Endothelial cell of umbilical vein (primary cell): ENCODE data around the gene IL2RG.

ENCODE experiments used
- CTCF ChIP-seq, 2 donors: IDR thresholded peaks; 1 replicate in 1 of 2; 2 replicates in 1 of 2; pipeline ENCODE4 v1.5.1; 2011; ENCODE audit warnings: low read length in 2 of 2, mild to moderate bottlenecking in 2 of 2, moderate library complexity in 2 of 2, control low read depth in 1 of 2, inconsistent platforms in 1 of 2, low read depth in 1 of 2; ENCODE audit not compliant: insufficient read depth in 1 of 2; ENCODE audit errors: extremely low read depth in 1 of 2
- EZH2 ChIP-seq: IDR thresholded peaks from 2 replicates; pipeline ENCODE4 v1.6.1; 2012; ENCODE audit warnings: borderline replicate concordance, low read depth, mild to moderate bottlenecking, moderate library complexity, low read length, inconsistent platforms; ENCODE audit not compliant: severe bottlenecking
- MAX ChIP-seq: IDR thresholded peaks from 2 replicates; pipeline ENCODE4 v1.6.1; 2011; ENCODE audit not compliant: insufficient read depth, insufficient read length
- MYC ChIP-seq: IDR thresholded peaks from one replicate; pipeline ENCODE4 v1.6.1; 2011; ENCODE audit warnings: mild to moderate bottlenecking, low read depth, low read length
- POLR2A ChIP-seq: IDR thresholded peaks from 2 replicates; pipeline ENCODE4 v1.6.1; 2012; ENCODE audit warnings: low read depth, mild to moderate bottlenecking, control low read depth, low read length
- POLR2AphosphoS5 ChIP-seq: IDR thresholded peaks from 2 replicates; pipeline ENCODE4 v1.6.1; 2012; ENCODE audit warnings: low read depth, mild to moderate bottlenecking, control low read depth, low read length, moderate library complexity; ENCODE audit not compliant: insufficient read depth

GRCh38 chrX:71057848-71058530, 53.4 kb downstream of the IL2RG start:
- no peak for TF ChIP-seq POLR2A
- no peak for TF ChIP-seq CTCF (IDR thresholded peaks at IDR 0.05; ENCODE audit: extremely low read depth in 1 of 2, insufficient read depth in 1 of 2, low read depth in 1 of 2, low read length in 2 of 2)
- TF ChIP-seq EZH2, result no peak
- no peak for TF ChIP-seq MAX
- TF ChIP-seq POLR2AphosphoS5, result no peak
- no peak for TF ChIP-seq MYC
